ENCODE data around the gene PRAF2.

PRAF2 gene

DNA sequence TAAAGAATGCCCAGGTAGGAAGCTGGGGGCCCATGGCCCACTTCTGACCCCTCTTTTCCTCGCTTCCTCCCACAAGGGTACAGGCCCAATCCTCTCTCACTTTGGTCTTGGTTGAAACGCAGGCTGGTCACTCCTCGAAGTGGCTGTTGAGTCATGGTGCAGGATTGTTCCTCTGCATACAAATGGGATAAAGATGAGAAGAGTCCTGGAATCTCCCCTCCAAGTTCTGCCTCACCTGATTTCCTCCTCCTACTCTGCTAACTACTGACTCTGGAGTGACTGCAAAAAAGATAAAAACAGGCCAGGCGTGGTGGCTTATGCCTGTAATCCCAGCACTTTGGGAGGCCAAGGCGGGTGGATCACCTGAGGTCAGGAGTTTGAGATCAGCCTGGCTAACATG is 4.1 kb upstream of the PRAF2 start:
- Histone ChIP-seq H3K4me3 (ENCODE audit: low read length) (no peak overlapping the region), H3K9ac (ENCODE audit: low read length) (no peak overlapping the region), H3K9me3 (ENCODE audit: insufficient read depth, low read length) (no peaks in the 10 kb centered on the region), H3K79me2 (ENCODE audit: low read length) (no peaks in the 10 kb centered on the region), H3K27me3 (ENCODE audit: low read depth, low read length) (no peaks in the 10 kb centered on the region), H3K4me1 (ENCODE audit: low read length) (peaks cover 7% of the 10 kb centered on the region), H3K27ac (ENCODE audit: low read length) (no peak overlapping the region), H3K36me3 (replicated peaks; ENCODE audit: low read depth, low read length) (no peaks in the 10 kb centered on the region), H4K20me1 (ENCODE audit: insufficient read depth, low read length) (no peaks in the 10 kb centered on the region), H2AFZ (ENCODE audit: low read depth, low read length) (no peak overlapping the region), H3K4me2 (ENCODE audit: low read length) (no peak overlapping the region)
- TF ChIP-seq CTCF (IDR thresholded peaks at IDR 0.05; ENCODE audit: low read depth, low read length) (no peak), EZH2phosphoT487 (IDR thresholded peaks at IDR 0.05; ENCODE audit: low read depth) (no peak)

DNA sequence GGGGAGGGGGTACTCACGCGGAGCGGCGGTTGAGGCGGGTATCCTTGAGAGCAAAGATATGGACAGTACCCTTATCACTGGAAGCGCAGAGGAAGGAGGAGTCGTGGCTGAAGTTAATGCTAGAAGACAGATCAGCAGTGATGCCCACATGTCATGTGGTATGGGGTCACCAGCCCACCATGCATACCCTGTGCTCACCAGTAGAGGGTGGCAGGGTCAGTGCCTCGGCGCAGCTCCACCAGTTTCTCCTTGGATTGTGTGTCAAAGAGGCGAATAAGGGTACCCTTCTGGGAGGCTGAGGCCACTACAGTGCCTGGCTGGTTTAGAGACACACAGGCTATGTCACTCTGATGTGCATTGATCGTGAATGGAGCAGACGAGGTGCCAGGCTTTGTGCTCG is 1.5 kb upstream of the PRAF2 start:
- H3K36me3 ChIP-seq (replicated peaks; ENCODE audit: low read depth, low read length): no peaks in the 10 kb centered on the region
- peaks cover 7% of the 10 kb centered on the region for H3K4me1 ChIP-seq (ENCODE audit: low read length)
- no peak overlapping the region for H3K27ac ChIP-seq (ENCODE audit: low read length)
- H3K79me2 ChIP-seq (ENCODE audit: low read length): no peaks in the 10 kb centered on the region
- no peaks in the 10 kb centered on the region for H4K20me1 ChIP-seq (ENCODE audit: insufficient read depth, low read length)
- H3K4me3 ChIP-seq (ENCODE audit: low read length): no peak overlapping the region
- no peak overlapping the region for H3K4me2 ChIP-seq (ENCODE audit: low read length)
- no peak overlapping the region for H2AFZ ChIP-seq (ENCODE audit: low read depth, low read length)
- H3K27me3 ChIP-seq (ENCODE audit: low read depth, low read length): no peaks in the 10 kb centered on the region
- no peak overlapping the region for H3K9ac ChIP-seq (ENCODE audit: low read length)
- H3K9me3 ChIP-seq (ENCODE audit: insufficient read depth, low read length): no peaks in the 10 kb centered on the region
- TF ChIP-seq CTCF (IDR thresholded peaks at IDR 0.05; ENCODE audit: low read depth, low read length): no peak
- no peak for TF ChIP-seq EZH2phosphoT487 (IDR thresholded peaks at IDR 0.05; ENCODE audit: low read depth)

DNA sequence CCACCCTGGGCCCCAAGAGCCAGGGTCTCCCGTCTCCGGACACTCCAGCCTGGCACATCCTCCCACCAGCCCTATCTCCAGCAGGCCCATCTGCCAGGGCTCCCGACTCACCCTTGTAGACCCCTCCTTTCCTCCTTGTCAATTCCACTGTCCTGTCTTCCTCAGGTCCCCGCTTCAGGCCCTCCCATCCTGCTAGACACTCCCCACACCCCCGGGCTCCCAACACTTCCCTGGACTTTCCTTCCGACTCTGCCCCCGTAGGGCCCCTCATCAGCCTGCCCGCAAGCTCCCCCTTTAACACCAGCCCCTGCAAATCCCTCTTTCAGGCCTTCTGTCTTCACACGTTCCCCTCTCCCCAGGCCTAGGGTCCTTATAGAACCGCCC is 1.1 kb downstream of the PRAF2 start:
- no peaks in the 10 kb centered on the region for H3K27me3 ChIP-seq (ENCODE audit: low read depth, low read length)
- H4K20me1 ChIP-seq (ENCODE audit: insufficient read depth, low read length): no peaks in the 10 kb centered on the region
- no peaks in the 10 kb centered on the region for H3K4me1 ChIP-seq (ENCODE audit: low read length)
- TF ChIP-seq CTCF (IDR thresholded peaks at IDR 0.05; ENCODE audit: low read depth, low read length) (no peak), EZH2phosphoT487 (IDR thresholded peaks at IDR 0.05; ENCODE audit: low read depth) (no peak)
- no peak overlapping the region for H3K4me2 ChIP-seq (ENCODE audit: low read length)
- H3K9ac ChIP-seq (ENCODE audit: low read length): no peak overlapping the region
- H3K79me2 ChIP-seq (ENCODE audit: low read length): no peaks in the 10 kb centered on the region
- no peaks in the 10 kb centered on the region for H3K9me3 ChIP-seq (ENCODE audit: insufficient read depth, low read length)
- H3K36me3 ChIP-seq (replicated peaks; ENCODE audit: low read depth, low read length): no peaks in the 10 kb centered on the region
- no peak overlapping the region for H3K27ac ChIP-seq (ENCODE audit: low read length)
- H3K4me3 ChIP-seq (ENCODE audit: low read length): no peak overlapping the region
- H2AFZ ChIP-seq (ENCODE audit: low read depth, low read length): no peak overlapping the region

GRCh38 chrX:49071877-49072711 is 1.7 kb downstream of the PRAF2 start:
- H3K4me2 ChIP-seq (ENCODE audit: low read length): no peak overlapping the region
- H3K4me1 ChIP-seq (ENCODE audit: low read length): no peaks in the 10 kb centered on the region
- H3K27me3 ChIP-seq (ENCODE audit: low read depth, low read length): no peaks in the 10 kb centered on the region
- no peak overlapping the region for H3K9ac ChIP-seq (ENCODE audit: low read length)
- no peaks in the 10 kb centered on the region for H4K20me1 ChIP-seq (ENCODE audit: insufficient read depth, low read length)
- H3K36me3 ChIP-seq (replicated peaks; ENCODE audit: low read depth, low read length): no peaks in the 10 kb centered on the region
- no peaks in the 10 kb centered on the region for H3K79me2 ChIP-seq (ENCODE audit: low read length)
- no peak for TF ChIP-seq EZH2phosphoT487 (IDR thresholded peaks at IDR 0.05; ENCODE audit: low read depth)
- no peak for TF ChIP-seq CTCF (IDR thresholded peaks at IDR 0.05; ENCODE audit: low read depth, low read length)
- H3K27ac ChIP-seq (ENCODE audit: low read length): no peak overlapping the region
- H3K4me3 ChIP-seq (ENCODE audit: low read length): no peak overlapping the region
- no peaks in the 10 kb centered on the region for H3K9me3 ChIP-seq (ENCODE audit: insufficient read depth, low read length)
- no peak overlapping the region for H2AFZ ChIP-seq (ENCODE audit: low read depth, low read length)

Data from OCI-LY3 (cell line).